Neural cell (in vitro differentiated cells): ENCODE data around the gene NOTUM.

Experiments used
- EP300 ChIP-seq: fragments of 450-650 bp; conservative IDR thresholded peaks from 2 replicates; pipeline ENCODE4 v1.6.1; 2014; ENCODE audit warnings: antibody characterized with exemption, mild to moderate bottlenecking, moderate library complexity; ENCODE audit not compliant: poor library complexity, severe bottlenecking
- EZH2 ChIP-seq: fragments of 200-600, 300-800 bp; shearing (Covaris generic), sonication (generic); IDR thresholded peaks from 2 replicates; pipeline ENCODE4 v1.6.1; 2014; ENCODE audit warnings: antibody characterized with exemption, low read length, borderline replicate concordance, mild to moderate bottlenecking; ENCODE audit not compliant: insufficient read depth, poor library complexity, severe bottlenecking
- POLR2AphosphoS5 ChIP-seq: IDR thresholded peaks from 2 replicates; pipeline ENCODE4 v1.6.1; 2012
- SMC3 ChIP-seq: fragments of 450-650 bp; conservative IDR thresholded peaks from 2 replicates; pipeline ENCODE4 v1.6.1; 2014; ENCODE audit warnings: antibody characterized with exemption, mild to moderate bottlenecking, moderate library complexity; ENCODE audit not compliant: poor library complexity
- TAF1 ChIP-seq: IDR thresholded peaks from 2 replicates; pipeline ENCODE4 v1.6.1; 2012; ENCODE audit warnings: low read depth
- TF ChIP-seq, protein P1 (sequence below): IDR thresholded peaks from 2 replicates; pipeline ENCODE4 v1.6.1; 2012; ENCODE audit warnings: borderline replicate concordance
- TF ChIP-seq, protein P2 (sequence below): fragments of 450-650 bp; IDR thresholded peaks from 2 replicates; pipeline ENCODE4 v1.5.1; 2014; ENCODE audit warnings: antibody characterized with exemption, mild to moderate bottlenecking, moderate library complexity; ENCODE audit not compliant: poor library complexity, severe bottlenecking

DNA sequence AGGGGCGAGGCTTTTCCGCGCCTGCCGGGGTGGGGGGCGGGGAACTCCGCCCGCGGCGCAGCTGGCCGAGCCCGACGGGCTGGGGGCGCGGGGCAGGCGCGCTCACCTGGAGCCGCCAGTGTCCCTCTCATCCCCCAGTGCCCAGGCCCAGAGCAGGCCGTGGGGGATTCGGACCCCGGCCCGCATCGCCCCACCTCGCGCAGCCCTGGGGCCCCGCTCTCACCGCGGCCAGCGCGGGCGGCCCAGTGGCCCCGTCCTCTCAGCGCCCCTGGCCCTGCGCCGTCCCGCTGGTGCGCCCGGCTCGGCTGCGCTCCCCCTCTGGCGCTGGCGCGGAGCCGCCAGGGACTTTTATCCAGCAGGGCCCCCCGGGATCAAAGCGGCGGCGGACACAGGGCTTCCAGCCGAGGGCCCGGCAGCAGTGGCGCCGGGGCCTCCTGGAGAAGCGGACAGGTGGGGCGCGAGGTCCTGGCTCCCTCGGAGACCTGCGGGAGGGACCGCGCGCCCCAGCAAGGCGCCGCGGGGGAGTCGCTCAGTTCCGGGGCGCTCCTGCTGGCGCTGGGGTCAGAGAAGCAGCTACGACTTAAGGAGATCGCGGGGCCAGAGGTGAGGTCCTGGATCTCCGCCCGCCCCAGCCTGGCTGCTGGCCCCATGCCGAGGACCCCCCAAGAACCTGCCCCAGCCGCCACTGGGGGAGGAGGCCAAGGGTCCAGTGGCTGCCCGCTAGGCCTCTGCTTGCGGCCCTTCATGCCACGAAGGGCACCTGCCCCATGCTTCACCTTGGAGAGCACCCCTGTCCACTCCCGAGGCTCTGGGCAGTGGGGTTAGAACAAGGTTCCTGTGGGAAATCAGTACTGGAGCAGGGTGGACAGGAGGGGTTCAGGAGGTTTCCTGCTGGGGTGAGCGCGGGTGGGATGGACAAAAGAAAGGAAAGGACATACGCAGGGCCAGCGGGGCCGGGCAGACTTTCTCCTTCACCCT is 823 bp upstream of the NOTUM start:
- TF ChIP-seq, protein P1, sequence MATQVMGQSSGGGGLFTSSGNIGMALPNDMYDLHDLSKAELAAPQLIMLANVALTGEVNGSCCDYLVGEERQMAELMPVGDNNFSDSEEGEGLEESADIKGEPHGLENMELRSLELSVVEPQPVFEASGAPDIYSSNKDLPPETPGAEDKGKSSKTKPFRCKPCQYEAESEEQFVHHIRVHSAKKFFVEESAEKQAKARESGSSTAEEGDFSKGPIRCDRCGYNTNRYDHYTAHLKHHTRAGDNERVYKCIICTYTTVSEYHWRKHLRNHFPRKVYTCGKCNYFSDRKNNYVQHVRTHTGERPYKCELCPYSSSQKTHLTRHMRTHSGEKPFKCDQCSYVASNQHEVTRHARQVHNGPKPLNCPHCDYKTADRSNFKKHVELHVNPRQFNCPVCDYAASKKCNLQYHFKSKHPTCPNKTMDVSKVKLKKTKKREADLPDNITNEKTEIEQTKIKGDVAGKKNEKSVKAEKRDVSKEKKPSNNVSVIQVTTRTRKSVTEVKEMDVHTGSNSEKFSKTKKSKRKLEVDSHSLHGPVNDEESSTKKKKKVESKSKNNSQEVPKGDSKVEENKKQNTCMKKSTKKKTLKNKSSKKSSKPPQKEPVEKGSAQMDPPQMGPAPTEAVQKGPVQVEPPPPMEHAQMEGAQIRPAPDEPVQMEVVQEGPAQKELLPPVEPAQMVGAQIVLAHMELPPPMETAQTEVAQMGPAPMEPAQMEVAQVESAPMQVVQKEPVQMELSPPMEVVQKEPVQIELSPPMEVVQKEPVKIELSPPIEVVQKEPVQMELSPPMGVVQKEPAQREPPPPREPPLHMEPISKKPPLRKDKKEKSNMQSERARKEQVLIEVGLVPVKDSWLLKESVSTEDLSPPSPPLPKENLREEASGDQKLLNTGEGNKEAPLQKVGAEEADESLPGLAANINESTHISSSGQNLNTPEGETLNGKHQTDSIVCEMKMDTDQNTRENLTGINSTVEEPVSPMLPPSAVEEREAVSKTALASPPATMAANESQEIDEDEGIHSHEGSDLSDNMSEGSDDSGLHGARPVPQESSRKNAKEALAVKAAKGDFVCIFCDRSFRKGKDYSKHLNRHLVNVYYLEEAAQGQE, result no peak
- TF ChIP-seq, protein P2, sequence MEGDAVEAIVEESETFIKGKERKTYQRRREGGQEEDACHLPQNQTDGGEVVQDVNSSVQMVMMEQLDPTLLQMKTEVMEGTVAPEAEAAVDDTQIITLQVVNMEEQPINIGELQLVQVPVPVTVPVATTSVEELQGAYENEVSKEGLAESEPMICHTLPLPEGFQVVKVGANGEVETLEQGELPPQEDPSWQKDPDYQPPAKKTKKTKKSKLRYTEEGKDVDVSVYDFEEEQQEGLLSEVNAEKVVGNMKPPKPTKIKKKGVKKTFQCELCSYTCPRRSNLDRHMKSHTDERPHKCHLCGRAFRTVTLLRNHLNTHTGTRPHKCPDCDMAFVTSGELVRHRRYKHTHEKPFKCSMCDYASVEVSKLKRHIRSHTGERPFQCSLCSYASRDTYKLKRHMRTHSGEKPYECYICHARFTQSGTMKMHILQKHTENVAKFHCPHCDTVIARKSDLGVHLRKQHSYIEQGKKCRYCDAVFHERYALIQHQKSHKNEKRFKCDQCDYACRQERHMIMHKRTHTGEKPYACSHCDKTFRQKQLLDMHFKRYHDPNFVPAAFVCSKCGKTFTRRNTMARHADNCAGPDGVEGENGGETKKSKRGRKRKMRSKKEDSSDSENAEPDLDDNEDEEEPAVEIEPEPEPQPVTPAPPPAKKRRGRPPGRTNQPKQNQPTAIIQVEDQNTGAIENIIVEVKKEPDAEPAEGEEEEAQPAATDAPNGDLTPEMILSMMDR, result no peak
- TF ChIP-seq SMC3 (no peak), EZH2 (no peak), TAF1 (no peak), POLR2AphosphoS5 (no peak), EP300 (no peak)
